HepG2 (cell line): ENCODE measurements around the gene DYNLT2B.

ENCODE experiments used
- ZNF746 ChIP-seq: sonication (generic); formaldehyde crosslinking; IDR thresholded peaks from 2 replicates; pipeline ENCODE4 v1.8.0; 2022; ENCODE audit warnings: mild to moderate bottlenecking, missing genetic modification reagents
- TF ChIP-seq, protein P1 (sequence below): sonication (generic); formaldehyde crosslinking; IDR thresholded peaks from 2 replicates; pipeline ENCODE4 v1.5.0; 2020; ENCODE audit warnings: mild to moderate bottlenecking, missing genetic modification reagents, moderate library complexity

DNA sequence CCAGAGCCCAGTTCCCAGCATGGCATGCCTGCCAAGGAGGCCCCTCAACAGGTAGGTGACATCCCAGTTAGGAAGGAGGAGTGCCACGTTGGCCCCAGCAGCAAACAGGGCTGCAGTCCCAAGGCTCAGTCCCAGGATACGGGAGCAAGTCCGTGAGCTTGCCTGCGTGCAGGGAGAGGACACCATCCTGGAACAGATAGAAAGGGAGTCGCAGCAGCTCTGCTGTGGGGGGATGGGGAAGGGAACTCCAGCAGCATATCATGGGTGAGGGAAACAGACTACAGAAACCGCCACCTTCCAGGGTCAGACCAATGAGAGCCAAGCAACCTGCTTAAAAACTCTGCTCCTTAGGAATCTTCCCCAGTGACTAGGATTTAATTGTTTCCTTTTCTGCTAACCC, 9.4 kb upstream of the DYNLT2B start:
- TF ChIP-seq, protein P1, sequence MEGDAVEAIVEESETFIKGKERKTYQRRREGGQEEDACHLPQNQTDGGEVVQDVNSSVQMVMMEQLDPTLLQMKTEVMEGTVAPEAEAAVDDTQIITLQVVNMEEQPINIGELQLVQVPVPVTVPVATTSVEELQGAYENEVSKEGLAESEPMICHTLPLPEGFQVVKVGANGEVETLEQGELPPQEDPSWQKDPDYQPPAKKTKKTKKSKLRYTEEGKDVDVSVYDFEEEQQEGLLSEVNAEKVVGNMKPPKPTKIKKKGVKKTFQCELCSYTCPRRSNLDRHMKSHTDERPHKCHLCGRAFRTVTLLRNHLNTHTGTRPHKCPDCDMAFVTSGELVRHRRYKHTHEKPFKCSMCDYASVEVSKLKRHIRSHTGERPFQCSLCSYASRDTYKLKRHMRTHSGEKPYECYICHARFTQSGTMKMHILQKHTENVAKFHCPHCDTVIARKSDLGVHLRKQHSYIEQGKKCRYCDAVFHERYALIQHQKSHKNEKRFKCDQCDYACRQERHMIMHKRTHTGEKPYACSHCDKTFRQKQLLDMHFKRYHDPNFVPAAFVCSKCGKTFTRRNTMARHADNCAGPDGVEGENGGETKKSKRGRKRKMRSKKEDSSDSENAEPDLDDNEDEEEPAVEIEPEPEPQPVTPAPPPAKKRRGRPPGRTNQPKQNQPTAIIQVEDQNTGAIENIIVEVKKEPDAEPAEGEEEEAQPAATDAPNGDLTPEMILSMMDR: no peak
- TF ChIP-seq ZNF746 (CRISPR knock-in tag): no peak
